ENCODE results near the gene AP2A1.
"Not testable (repeated sequence)": the region's sequence is repeated elsewhere in the genome, so short reads cannot be mapped to it uniquely, and the experiment has no call there.

AP2A1 gene

DNA sequence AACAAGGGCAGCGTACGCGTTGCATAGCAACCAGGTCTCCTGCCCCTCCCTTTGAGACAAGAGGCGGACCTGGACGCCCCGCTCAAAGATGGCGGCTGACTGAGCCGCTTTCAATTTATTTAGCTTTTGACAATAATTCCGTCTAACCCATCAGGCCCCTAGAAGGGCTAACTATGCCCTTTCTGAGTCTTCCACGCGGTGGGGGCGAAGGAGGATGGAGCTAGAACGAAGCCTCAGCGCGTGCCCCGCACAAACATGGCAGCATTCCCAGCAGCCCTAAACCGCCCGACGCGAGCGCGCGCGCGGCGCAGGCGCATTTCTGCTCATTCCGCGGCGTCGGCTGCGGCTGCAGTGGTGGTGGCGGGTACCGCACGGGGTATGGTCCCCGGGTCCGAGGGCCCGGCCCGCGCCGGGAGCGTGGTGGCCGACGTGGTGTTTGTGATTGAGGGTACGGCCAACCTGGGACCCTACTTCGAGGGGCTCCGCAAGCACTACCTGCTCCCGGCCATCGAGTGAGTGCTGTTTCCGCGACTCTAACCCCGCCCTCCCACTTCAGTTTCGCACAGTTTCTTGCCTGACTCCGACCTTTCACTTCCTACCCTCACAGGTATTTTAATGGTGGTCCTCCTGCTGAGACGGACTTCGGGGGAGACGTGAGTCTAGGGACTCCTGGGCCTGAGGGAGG, 51.3 kb downstream of the AP2A1 start, which contains the start of gene MED25:
Gene MED25 (plus strand): TSS at position 326 of the 685 bp plus-strand sequence. CDS start 53 bp downstream, at position 379.
- peak; percentile 89 for DNase-seq

DNA sequence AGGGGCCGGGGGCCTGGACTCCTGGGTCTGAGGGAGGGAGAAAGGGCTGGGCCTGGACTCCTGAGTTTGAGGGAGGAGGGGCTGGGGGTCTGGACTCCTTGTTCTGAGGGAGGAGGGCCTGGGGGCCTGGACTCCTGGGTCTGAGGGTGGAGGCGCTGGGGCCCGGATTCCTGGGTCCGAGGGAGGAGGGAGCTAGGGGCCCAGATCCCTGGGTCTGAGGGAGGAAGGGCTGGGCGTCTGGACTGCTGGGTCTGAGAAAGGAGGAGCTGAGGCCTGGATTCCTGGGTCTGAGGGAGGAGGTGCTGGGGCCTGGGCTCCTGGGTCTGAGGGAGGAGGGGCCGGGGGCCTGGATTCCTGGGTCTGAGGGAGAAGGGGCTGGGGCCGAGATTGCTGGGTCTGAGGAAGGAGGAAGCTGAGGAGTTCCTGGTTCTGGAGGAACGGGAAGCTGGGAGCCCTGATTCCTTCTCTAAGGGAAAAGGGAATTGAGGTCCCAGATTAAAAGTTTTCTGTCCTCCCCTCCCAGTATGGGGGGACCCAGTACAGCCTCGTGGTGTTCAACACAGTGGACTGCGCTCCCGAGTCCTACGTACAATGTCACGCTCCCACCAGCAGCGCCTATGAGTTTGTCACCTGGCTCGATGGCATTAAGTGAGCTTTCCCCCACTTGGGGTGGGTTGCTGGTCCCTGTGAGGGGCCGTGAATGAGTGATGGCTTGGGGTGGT, 52.0 kb downstream of the AP2A1 start:
- DNase-seq: no peak

DNA sequence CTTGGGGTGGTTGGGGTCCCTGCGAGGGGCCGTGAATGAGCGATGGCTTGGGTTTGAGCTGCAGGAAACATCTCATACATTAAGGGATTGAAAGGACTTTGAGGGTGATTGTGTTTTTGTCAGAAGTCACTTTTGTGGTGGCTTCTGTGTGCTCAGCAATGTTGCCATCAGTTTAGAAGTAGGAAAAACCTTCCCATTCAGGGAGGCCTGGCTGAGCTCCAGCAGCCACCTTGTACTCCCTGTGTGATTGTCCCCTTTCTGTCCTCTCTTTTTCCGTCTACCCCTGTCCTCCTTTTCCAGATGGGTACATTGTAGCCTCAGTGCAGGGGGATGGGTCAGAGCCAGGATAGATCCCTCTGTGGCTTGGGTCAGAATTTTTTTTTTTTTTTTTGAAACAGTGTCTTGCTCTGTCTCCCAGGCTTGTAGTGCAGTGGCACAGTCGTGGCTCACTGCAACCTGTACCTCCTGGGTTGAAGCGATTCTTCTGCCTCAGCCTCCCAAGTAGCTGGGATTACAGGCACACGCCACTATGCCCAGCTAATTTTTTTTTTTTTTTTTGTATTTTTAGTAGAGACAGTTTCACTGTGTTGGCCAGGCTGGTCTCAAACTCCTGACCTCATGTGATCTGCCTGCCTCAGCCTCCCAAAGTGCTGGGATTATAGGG, 52.8 kb downstream of the AP2A1 start:
- not testable (repeated sequence) for DNase-seq

DNA sequence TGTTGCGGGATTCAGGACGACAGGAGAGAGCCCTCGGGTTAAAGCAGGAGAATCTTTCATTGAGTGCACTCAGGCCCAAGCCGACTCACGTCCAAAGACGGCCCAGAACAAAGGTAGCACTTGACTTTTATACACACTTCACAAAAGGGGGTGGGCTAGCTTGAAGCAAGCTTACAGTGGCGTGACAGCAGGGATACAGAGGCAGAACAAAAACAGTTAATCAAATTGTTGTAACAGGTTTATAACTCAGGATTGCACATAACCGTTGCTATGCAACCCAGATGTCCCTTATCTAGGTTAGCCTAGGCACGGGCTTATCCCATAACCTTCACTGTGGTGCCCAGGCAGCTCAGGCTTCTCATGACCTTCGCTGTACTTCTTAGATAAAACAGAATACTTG, 53.3 kb downstream of the AP2A1 start:
- no peak for DNase-seq

DNA sequence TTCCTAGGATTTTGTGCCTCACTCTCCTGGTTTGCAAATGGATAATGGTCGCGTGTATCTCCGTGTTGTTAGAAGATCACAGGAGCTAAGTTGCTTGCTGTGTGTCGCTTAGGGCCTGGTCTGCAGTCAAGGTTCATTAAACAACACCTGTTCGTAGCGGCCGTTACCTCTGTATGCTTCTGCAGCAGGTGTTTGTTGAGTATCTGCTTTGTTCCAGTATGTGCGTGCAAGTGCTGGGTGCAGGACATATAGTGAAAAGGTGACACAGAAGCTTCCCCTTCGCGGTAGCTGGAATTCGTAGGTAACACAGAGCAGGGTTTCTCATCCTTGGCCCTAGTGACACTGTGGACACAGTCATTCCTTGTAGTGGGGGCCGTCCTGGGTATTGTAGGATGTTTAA, 56.7 kb downstream of the AP2A1 start:
- no peak for DNase-seq

DNA sequence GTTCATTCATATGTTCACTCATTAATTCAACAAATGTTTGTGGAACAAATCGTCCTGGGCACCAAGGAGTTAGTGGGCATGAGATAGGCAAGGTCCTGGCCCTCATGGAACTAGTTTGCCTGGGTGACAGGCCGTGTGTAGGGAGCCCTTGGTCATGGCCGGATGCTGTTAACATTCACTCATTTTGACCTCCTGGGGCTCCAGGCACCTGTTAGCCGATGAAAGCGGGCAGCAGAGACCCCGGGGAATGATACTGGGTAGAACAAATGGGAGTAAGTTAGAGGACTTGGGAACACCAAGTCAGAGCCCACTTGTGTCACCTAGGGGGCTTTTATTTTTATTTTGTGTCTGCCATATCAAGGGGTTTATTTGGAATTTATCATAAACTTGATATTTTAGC, 57.9 kb downstream of the AP2A1 start:
- DNase-seq: no peak

DNA sequence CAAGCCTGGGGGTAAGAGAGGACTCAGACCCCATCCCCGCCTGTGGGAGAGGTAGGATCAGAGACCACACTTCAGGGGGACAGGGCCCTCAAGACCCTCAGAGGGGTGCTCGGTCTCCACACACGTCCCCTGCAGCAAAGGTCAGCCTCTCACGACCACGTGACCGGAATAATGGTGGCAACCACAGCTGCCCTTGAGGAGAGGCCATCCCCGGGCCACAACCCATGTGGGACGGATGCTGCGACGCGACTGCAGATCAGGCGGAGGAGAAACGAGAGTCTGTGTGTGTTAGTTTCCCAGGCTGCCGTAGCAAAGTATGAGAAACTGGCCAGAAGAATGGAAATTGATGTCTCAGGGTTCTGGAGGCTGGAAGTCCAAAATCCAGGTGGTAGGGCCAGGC, 60.2 kb downstream of the AP2A1 start:
- no peak for DNase-seq

DNA sequence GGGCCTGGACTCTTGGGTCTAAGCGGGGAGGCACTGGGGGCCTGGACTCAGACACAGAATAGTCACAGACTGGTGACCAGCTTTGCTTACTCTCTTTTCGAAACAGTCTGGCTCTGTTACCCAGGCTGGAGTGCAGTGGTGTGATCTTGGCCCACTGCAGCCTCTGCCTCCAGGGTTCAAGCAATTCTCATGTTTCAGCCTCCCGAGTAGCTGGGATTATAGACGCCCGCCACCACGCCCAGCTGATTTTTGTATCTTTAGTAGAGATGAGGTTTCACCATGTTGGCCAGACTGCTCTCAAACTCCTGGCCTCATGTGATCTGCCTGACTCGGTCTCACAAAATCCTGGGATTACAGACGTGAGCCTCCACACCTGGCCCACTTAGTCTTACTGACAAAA, 62.4 kb downstream of the AP2A1 start:
- DNase-seq: no peak

DNA sequence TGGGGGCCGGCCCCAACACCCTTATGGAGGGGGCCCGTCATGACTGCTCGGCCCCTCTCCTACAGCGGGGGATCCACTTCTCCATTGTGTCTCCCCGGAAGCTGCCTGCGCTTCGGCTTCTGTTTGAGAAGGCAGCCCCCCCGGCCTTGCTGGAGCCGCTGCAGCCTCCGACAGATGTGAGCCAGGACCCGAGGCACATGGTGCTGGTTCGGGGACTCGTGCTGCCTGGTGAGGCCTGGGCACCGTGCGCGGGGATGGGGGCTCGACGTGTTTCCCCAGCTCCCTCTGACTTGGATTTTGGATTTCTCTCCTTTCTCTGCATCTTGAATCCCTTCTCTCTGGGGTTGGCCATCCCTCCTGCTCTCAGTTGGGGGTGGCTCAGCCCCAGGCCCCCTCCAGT, 62.9 kb downstream of the AP2A1 start:
- DNase-seq: no peak

DNA sequence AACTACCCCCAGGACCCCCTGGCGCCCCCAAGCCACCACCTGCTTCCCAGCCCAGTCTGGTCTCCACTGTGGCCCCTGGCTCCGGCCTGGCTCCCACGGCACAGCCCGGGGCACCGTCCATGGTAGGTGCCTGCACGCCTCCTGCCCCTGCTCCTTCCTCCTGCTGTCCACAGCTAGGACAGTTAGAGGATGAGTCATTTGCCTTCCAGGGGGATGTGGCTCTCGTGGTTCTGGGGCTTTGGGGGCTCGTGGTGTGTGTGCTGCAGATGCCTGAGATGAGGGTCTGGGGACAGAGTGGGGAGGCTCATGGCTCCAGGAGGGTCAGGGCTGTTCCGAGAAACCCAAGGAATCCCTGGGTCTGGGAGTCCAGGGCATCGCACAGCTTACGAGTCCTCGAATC, 64.0 kb downstream of the AP2A1 start:
- no peak for DNase-seq

DNA sequence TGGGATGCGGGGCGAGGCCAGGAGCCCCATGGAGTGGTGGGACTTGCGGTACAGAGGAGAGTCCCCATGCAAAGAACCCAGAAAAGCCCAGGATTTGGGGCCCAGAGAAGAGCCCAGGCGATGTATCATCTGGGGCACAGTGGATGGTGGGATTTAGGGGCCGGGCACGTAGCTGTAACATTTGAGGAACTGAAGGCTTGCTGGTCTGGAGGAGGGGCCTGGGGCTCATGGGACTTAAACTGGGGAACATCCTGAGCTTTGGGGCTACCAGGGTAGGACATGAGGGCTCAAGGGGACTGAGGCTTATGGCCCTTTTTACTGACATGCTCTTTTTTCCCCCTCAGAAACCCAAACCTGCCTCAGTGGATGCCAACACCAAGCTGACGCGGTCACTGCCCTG, 64.8 kb downstream of the AP2A1 start:
- no peak for DNase-seq

DNA sequence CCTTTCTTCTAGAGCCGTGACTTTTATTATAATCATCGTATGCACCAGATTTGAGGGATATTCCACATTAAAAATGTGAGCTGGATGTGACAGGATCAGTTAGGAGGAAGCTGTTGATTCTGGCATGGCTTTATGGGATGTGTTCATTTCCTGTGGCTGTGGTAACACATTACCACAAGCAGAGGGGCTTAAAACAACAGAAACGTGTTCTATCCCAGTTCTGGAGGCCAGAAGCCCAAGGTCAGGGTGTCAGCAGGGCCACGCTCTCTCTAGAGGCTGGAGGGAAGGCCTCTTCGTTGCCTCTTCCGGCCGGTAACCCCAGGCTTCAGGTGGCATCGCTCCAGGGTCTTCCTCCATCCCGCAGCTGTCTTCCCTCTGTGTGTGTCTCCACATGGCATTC, 65.8 kb downstream of the AP2A1 start:
- no peak for DNase-seq

DNA sequence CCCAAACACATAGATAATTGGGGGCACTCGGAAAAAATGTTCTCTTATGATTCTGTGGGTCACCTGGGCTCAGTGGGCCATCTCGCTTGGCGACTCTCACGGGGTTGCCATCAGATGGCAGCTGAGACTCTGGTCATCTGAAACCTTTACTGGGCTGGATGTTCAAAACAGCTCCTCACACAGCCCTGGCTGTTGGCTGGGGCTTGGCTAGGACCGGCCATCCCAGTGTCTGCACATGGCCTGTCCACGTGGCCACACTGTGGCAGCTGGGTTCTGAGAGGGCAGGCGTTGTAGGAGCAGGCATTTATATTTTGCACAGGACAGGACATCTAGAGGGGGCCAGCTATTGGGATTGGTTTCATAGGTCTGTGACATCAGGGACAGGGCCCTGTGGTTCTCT, 66.8 kb downstream of the AP2A1 start:
- no peak for DNase-seq

DNA sequence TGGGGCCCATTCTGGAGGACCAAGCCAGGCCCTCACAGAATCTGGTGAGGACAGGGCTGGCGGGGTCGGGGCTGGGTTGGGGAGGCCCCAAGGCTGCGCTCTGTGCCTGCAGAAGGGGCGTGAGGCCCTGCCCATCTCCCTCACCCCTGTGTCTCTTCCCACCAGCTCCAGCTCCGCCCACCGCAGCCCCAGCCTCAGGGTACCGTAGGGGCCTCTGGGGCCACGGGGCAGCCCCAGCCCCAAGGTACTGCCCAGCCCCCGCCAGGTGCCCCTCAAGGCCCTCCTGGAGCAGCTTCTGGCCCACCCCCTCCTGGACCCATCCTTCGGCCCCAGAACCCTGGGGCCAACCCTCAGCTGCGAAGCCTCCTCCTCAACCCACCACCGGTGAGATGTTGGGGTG, 68.8 kb downstream of the AP2A1 start:
- DNase-seq: no peak

DNA sequence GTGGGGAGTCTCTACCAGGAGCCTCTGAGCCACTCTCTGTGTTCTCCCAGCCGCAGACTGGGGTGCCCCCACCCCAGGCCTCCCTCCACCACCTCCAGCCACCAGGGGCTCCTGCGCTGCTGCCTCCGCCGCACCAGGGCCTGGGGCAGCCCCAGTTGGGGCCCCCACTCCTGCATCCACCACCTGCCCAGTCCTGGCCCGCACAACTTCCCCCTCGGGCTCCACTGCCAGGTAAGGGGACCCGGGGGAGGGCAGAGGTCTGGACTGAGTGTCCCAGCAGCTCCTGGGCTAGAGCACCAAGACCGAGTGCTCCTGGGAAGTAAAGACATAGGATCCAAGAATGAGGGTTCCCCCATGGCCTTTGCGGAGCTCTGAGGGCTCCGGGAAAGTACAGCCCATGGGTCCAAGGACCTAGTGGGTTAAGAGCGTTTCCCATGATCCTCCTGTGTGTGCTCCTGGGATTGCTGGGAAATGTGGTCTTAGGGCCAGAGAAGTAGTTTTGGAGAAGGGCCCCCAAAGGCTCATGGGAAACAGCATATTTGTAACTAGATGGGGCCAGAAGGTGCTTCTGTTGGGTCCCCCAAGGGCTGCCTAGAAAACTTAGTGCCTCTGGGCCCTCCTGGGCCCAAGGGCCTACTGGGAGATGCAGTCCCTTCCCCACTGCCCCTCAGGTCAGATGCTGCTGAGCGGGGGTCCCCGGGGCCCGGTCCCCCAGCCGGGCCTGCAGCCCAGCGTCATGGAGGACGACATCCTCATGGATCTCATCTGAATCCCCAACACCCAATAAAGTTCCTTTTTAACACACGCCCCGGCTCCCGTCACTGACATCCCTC, 69.6 kb downstream of the AP2A1 start:
- DNase-seq: no peak

DNA sequence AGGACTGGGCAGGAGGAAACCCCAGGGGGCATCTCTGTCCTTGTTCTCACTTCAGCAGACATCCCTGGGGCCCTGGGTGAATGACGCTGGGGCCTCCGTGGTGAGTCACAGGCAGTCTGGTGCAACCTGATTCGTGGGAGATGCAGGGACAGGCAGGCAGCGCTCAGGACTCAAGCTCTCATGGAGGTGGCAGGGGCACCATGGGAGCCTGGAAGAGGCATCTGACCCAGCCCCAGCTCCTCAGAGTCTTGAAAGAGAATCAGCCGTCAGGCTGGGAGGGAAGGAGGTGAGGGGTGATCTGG, 70.2 kb downstream of the AP2A1 start:
- no peak for DNase-seq

DNA sequence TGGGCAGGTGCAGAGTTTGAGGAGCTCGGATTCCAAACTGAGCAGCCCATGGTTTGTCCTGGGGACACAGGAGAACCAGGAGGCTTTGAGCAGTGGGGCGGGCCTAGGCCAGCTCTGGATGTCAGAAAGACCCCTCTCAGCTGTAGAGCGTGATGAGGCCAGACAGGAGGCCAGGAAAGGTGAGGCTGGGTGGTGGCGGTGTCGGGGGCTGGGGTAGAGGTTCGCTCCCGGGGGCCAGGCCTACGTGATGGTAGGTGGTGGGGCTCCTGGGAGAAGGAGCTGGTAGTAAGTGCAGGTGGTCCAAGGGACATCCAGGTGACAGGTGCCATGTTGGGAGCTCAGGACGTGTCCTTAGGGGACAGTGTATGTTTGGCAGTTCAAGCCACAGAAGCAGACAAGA, 70.6 kb downstream of the AP2A1 start:
- no peak for DNase-seq

DNA sequence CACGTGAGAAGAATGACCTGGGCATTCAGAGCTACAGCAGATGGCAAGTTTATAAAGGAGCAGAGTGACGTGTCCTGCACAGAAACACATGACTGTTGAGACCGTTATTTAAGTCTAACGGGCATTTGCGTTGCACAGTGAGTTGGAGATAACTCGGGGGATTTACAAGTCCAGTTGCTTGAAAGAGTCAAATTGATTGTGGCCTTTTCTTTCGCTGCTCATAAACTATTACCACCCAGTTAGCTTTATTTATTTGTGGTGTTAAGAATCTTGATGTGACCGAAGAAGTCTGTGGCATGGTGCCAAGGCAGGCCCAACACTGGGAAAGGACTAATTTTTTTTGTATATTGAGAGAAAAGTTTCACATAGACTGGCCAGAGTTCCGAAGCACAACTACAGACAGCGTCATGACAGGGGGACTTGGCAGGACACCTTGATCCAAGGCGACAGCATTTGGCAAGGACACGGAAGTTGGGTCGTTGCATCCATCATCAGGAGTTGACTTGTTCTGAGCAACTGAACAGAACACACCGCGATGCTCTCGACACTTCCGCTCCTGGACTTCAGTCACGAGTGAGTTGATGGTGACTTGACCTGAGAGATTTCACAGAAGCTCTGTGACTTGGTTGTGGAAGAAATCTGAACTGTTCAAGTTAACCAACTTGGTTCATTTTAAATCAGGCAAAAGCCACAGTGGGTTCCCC, 72.2 kb downstream of the AP2A1 start:
- no peak for DNase-seq

DNA sequence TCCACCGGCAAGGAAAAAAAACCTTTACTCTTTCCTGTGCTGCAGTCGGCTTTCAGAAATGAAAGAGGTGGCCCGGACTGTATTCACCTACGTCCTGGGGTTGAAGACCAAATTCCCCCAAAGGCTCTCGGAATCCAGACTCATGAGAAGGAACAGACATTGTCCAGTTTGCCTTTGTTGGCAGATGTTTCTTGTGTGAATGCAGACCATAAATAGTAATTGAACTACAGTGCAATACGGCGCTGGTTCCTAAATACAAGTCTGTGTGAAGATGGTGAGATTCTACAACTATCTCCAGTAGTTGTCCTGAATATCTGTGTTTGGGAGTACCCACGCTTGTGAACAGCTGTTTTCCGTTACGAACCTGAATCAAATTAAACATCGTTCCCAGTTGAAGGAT, 72.9 kb downstream of the AP2A1 start:
- no peak for DNase-seq

DNA sequence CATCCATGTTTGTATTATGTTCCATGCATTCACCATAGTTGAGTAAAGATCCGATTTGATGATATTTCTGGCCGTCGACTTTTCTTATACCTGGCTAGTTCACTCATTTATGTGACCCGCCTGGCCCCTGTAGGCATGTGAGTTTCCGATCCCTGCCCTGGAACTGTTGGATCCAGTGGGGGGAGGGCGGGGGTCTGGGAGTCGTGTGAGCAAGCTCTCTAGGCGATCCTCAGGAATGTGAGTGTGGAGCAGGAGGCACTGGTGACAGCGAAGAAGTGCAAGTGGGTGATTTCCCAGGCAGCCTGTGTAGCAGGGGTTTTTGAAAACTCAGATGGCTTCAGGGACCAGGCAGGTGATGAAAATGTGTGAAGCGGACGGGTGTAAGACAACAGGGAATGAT, 73.5 kb downstream of the AP2A1 start:
- no peak for DNase-seq

DNA sequence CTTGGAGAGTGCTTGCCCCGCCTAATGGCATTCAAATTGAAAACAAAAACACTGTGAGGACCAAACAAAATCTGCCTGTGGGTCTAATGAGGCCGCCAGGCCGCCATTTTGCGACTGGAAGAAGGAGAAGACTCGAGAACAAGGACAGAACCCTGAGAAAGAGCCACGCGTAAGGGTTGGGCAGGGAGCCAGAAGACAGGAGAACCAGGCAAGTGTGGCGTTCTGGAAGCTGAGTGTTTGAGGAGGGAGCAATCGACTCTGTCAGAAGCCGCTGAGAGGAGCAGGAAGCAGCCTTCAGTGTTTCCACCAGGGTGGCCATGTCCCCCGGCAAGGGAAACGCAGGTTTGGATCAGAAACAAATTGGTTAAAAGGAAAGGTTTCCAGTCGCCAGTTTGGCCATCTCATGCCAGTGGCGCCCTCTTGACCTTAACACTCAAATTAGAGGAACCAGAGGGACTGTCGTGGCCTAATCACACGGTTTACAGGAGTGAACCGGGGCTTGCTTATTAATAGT, 74.0 kb downstream of the AP2A1 start:
- no peak for DNase-seq

DNA sequence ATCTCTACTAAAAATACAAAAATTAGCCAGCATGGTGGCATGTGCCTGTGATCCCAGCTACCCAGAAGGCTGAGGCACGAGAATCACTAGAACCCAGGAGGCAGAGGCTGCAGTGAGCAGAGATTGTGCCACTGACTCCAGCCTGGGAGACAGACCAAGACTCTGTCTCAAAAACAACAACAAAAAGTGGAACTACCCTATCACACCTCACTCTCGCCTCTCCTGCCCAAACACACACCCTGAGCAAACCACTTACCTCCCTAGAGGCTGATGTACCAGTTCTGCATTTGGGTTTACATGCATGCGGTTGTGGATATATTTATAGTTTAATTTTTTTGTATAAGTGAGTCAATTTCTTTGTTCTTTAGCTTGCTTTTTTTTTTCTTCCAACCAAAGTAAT, 76.5 kb downstream of the AP2A1 start:
- no peak for DNase-seq
